ENCODE data around the gene TRIM54. TPM values are rescaled to one million over a fixed set of nuclear protein-coding genes. Genes with fewer than 3 reads are reported as not detected.
A peak's percentile ranks its signal among the peaks of the same experiment; 100 is the strongest.
"Not testable (repeated sequence)": the region's sequence is repeated elsewhere in the genome, so short reads cannot be mapped to it uniquely, and the experiment has no call there.

Gene TRIM54
- total RNA-seq, 1 donor from 2014 or later: not detected

- H3K9me3 Mint-ChIP-seq: no peaks in the 10 kb centered on the region
- H3K27ac Mint-ChIP-seq (ENCODE audit: unreplicated experiment): peak overlapping the region; percentile 24
- H3K36me3 Mint-ChIP-seq (ENCODE audit: low read depth): peaks cover 15% of the 10 kb centered on the region
- no peak for DNase-seq (ENCODE audit: low read depth, low spot score)
- no peaks in the 10 kb centered on the region for H3K27me3 Mint-ChIP-seq (ENCODE audit: low read depth)
- H3K4me1 Mint-ChIP-seq: no peaks in the 10 kb centered on the region
- no peak overlapping the region for H3K4me3 Mint-ChIP-seq
- TF ChIP-seq CTCF (conservative IDR thresholded peaks at IDR 0.05): no peak
These were observed 53.1 kb downstream of the TRIM54 start for GRCh38 chr2:27335311-27335710.

GRCh38 chr2:27336173-27336572 lies 53.9 kb downstream of the TRIM54 start:
- Mint-ChIP-seq H3K27me3 (ENCODE audit: low read depth) (no peaks in the 10 kb centered on the region), H3K9me3 (no peaks in the 10 kb centered on the region), H3K4me1 (no peaks in the 10 kb centered on the region), H3K27ac (ENCODE audit: unreplicated experiment) (no peak overlapping the region), H3K36me3 (ENCODE audit: low read depth) (peaks cover 14% of the 10 kb centered on the region), H3K4me3 (no peak overlapping the region)
- no peak for DNase-seq (ENCODE audit: low read depth, low spot score)
- no peak for TF ChIP-seq CTCF (conservative IDR thresholded peaks at IDR 0.05)

GRCh38 chr2:27347641-27348040 lies 65.4 kb downstream of the TRIM54 start:
- Mint-ChIP-seq H3K27me3 (ENCODE audit: low read depth) (no peaks in the 10 kb centered on the region), H3K4me3 (no peak overlapping the region), H3K9me3 (no peaks in the 10 kb centered on the region), H3K36me3 (ENCODE audit: low read depth) (no peaks in the 10 kb centered on the region), H3K27ac (ENCODE audit: unreplicated experiment) (no peak overlapping the region), H3K4me1 (peaks cover 6% of the 10 kb centered on the region)
- DNase-seq (ENCODE audit: low read depth, low spot score): no peak
- TF ChIP-seq CTCF (conservative IDR thresholded peaks at IDR 0.05): no peak

GRCh38 chr2:27350106-27350693 lies 68.0 kb downstream of the TRIM54 start:
- no peak overlapping the region for H3K27ac Mint-ChIP-seq (ENCODE audit: unreplicated experiment)
- no peaks in the 10 kb centered on the region for H3K36me3 Mint-ChIP-seq (ENCODE audit: low read depth)
- H3K9me3 Mint-ChIP-seq: no peaks in the 10 kb centered on the region

GRCh38 chr2:27351802-27352598 lies 69.8 kb downstream of the TRIM54 start:
- Mint-ChIP-seq H3K27ac (ENCODE audit: unreplicated experiment) (no peak overlapping the region), H3K4me1 (peaks cover 36% of the 10 kb centered on the region), H3K27me3 (ENCODE audit: low read depth) (no peaks in the 10 kb centered on the region), H3K4me3 (no peak overlapping the region), H3K9me3 (peaks cover under 1% of the 10 kb centered on the region), H3K36me3 (ENCODE audit: low read depth) (peaks cover 3% of the 10 kb centered on the region)
- TF ChIP-seq CTCF (conservative IDR thresholded peaks at IDR 0.05): no peak
- no peak for DNase-seq (ENCODE audit: low read depth, low spot score)

More at GRCh38 chr2:27350106-27350693, 68.0 kb downstream of the TRIM54 start:
- DNase-seq (ENCODE audit: low read depth, low spot score): no peak
- no peak for TF ChIP-seq CTCF (conservative IDR thresholded peaks at IDR 0.05)
- H3K4me1 Mint-ChIP-seq: peaks cover 22% of the 10 kb centered on the region
- H3K27me3 Mint-ChIP-seq (ENCODE audit: low read depth): no peaks in the 10 kb centered on the region
- H3K4me3 Mint-ChIP-seq: no peak overlapping the region

GRCh38 chr2:27353386-27353761 lies 71.1 kb downstream of the TRIM54 start:
- H3K27me3 Mint-ChIP-seq (ENCODE audit: low read depth); H3K9me3 Mint-ChIP-seq; DNase-seq (ENCODE audit: low read depth, low spot score); H3K4me3 Mint-ChIP-seq; H3K36me3 Mint-ChIP-seq (ENCODE audit: low read depth): not testable (repeated sequence)
- peaks cover 46% of the 10 kb centered on the region for H3K4me1 Mint-ChIP-seq
- peak overlapping the region; percentile 54 for H3K27ac Mint-ChIP-seq (ENCODE audit: unreplicated experiment)
